Colon (tissue), 2 donors: ENCODE data around the gene SLCO2A1.

ENCODE experiments used
- FAIRE-seq: peaks from 2 replicates; lab custom pipeline; 2012; peaks lifted over from hg19 to GRCh38; lab: Jason Lieb, UNC
- donor health status: control.
- donor health status: control.

Gene SLCO2A1

DNA sequence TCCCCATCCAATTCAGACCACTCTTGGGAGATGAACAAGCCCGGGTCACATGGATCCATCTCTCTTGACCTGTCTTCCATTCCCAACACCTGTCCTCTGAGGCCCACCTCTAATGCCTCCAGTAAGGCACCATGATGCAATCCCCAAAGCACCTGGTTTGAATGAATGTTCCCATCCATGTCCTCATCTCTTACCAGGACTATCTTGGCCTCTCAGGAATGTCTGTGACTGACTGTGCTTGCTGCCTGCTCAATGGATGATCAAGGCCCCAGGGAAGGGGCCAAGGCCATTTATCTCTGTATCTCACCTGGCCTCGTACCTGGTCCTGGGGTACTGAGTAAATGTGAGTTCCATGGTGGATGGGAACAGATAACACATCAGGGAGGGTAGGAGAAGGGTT is 49.7 kb downstream of the SLCO2A1 start:
- no peak for FAIRE-seq

- no peak for FAIRE-seq
These were observed 50.2 kb downstream of the SLCO2A1 start for GRCh38 chr3:133979553-133979952.

GRCh38 chr3:133977568-133977967 is 52.2 kb downstream of the SLCO2A1 start:
- FAIRE-seq, result no peak

DNA sequence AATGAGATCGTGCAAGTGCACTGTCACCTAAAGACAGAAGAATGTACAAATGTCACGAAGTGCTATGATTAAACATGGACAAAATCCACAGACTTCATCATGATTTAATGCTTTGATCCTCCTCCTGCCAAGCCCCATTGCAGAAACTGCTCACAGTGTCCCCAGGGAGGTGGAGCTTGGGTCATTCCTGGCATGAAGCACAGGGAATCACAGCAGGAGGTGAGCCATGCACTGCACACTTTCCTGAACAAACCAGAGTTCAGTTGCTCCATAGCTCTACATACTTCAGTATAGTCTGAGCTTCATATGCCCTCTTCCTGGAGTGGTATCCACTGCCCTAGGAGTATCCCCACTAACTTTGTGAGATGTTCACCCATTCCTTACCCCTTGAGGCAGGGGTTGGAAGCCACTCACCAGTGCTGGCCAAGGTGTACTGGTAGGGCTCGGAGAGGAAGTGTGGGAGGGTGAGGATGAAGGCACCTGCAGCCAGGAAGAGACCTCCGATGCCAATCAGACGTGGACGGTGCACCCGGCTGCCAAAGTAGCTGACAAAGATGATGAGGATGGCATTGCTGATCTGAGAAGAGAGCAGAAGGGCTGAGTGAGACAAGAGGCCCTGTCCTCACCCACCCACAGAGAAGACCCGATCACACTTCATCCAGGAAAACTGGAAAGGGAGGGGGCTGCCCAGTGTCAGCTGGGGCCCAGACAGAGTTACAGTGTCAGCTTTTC is 56.3 kb downstream of the SLCO2A1 start:
- no peak for FAIRE-seq

- no peak for FAIRE-seq
These were observed 57.6 kb downstream of the SLCO2A1 start for GRCh38 chr3:133972156-133972555.

- FAIRE-seq, result no peak
These were observed 58.8 kb downstream of the SLCO2A1 start for GRCh38 chr3:133970916-133971315.

GRCh38 chr3:133970339-133970738 is 59.4 kb downstream of the SLCO2A1 start:
- FAIRE-seq, result no peak

GRCh38 chr3:133967992-133968892 is 61.5 kb downstream of the SLCO2A1 start:
- FAIRE-seq, result no peak

DNA sequence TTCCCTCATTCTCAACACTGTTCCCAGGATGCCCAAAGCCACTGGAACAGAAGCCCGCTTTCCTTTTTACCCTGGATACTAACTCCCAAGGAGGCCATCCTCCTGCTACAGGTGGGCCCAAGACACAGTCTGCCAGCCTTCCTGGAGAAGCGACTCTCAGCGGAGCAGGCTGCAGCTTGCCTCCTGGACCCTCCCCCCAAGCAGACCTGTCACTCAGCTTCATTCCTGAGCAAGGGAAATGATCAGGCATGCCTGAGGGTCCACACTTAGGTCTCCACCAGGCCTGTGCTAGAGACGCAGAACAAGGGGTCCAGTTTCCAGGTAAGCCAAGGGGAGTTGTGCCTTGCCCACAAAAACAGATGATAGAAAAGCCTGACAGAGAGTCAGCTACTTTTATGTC is 62.8 kb downstream of the SLCO2A1 start:
- FAIRE-seq, result no peak

GRCh38 chr3:133965906-133966305 is 63.8 kb downstream of the SLCO2A1 start:
- FAIRE-seq, result no peak

GRCh38 chr3:133965013-133965570 is 64.6 kb downstream of the SLCO2A1 start:
- no peak for FAIRE-seq

DNA sequence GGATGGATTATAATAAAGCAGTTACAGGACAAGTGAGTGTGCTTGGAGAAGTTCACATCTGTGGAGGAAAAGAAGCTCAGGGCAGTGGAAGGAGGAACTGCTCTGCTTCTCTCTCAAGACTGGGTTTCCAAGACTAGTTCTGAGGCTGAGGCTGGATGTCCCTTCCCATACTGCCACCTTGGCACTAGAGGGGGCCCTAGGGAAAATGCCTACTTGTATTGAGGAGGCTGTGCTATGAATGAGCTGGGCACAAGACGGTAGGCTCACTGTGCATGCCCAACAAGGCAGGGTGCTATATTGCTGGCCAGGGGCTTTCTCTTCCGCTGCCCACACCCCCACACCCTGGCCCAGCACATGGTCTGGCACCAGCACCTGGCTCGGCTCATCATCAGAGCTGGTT is 65.2 kb downstream of the SLCO2A1 start:
- FAIRE-seq, result no peak

DNA sequence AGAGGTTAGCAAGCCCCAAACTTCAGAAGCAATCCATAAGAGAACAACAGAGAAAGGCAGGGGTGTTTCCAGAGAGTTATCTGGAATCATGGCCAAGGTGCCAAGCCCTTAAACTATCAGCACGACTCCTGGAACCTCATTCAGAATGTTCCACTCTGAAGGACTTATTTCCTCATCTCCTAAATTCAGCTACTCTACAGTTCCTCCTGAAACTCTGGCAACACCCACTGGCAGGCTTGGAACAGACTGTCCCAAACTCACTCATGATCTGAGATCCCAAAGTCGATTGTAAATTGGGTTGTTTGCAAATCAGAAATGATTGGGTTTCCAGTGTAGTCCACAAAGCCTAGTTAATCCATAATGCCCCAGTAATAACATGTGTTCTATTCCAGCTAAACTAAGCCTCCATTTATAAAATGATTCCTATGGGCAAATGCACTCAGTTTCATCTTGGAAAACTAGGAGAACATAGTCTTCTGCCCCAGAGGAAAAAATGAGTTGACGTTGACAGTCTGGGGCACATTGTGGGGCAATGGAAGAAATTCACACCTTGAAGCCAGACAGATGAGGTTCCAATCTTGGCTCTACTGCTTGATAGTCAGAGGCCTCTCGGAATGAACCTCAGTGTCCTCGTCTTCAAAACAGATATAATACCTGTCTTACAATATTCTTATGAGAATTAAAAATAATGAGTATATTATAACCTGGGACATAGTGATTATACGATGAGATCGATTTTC is 65.9 kb downstream of the SLCO2A1 start:
- FAIRE-seq, result no peak

DNA sequence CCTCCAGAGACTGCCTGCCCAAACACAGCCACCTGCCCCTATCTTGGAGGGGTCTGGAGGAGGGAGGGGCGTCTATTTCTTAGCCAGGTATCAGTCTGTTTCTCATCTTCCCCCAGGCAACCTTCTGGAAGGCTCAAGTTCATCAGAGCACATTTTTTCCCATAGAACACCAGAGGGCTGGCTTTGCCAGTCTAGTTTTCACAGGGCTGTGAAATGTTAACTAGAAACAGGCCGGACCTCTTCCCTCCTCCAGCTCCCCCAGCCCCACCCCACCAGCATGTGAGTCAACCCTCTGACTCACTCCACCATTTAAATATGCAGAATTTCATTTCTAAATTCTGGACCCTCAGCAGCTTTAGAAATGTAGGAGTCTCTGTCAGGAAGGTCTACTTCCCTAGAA is 66.9 kb downstream of the SLCO2A1 start:
- no peak for FAIRE-seq

- FAIRE-seq, result no peak
These were observed 71.5 kb downstream of the SLCO2A1 start for GRCh38 chr3:133958071-133958805.

DNA sequence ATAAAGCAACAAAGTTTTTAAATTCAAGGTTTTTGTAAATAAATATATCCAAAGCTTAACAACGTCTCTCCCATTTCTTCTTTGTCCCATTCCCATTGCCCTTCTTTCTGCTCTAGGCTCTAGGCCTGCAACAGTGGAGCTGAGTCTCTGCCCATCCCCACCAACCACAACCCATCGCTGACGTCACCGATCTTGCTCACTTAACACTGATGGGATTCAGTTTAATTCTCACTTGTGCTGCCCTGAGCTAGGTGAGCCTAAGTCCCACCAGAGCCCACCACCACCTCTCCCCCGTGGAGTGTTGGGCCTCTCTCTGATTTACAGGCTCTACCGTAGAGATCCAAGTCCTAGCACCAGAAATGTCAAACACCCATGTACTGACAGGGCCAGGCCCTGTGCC is 72.7 kb downstream of the SLCO2A1 start:
- no peak for FAIRE-seq

GRCh38 chr3:133956353-133956752 is 73.4 kb downstream of the SLCO2A1 start:
- FAIRE-seq, result no peak

GRCh38 chr3:133955892-133956291 is 73.8 kb downstream of the SLCO2A1 start:
- FAIRE-seq, result no peak

- FAIRE-seq, result no peak
These were observed 74.9 kb downstream of the SLCO2A1 start for GRCh38 chr3:133954717-133955360.

- no peak for FAIRE-seq
These were observed 76.4 kb downstream of the SLCO2A1 start for GRCh38 chr3:133953297-133953696.

- no peak for FAIRE-seq
These were observed 80.3 kb downstream of the SLCO2A1 start for GRCh38 chr3:133949438-133949837.
